Large intestine (tissue), 3 donors: ENCODE measurements around the gene DPP6. TPM values are rescaled to one million over a fixed set of nuclear protein-coding genes. Genes with fewer than 3 reads are reported as not detected.

Experiments
- DNase-seq, 2 donors: peaks; one replicate each; pipeline versions ENCODE4 v3.0.0 to v3.0.0-alpha.2; 2013
- H3K27ac ChIP-seq: one replicate; pipeline ENCODE4 v1.5.1; 2013; ENCODE audit warnings: low read length
- H3K27me3 ChIP-seq: 2 replicates; pipeline ENCODE4 v1.6.1; 2013; ENCODE audit warnings: low read length; ENCODE audit not compliant: control insufficient read depth, insufficient read depth
- H3K36me3 ChIP-seq: 2 replicates; pipeline ENCODE4 v1.6.1; 2013; ENCODE audit warnings: low read length; ENCODE audit not compliant: control insufficient read depth, insufficient read depth
- H3K4me1 ChIP-seq: one replicate; pipeline ENCODE4 v1.6.1; 2013; ENCODE audit warnings: low read length; ENCODE audit not compliant: control insufficient read depth, insufficient read depth
- H3K4me3 ChIP-seq: one replicate; pipeline ENCODE4 v1.5.1; 2013; ENCODE audit warnings: low read length
- H3K9me3 ChIP-seq: one replicate; pipeline ENCODE4 v1.6.1; 2013; ENCODE audit warnings: mild to moderate bottlenecking, low read depth, low read length, moderate library complexity; ENCODE audit not compliant: control insufficient read depth
- WGBS: methylation state at CpG from one replicate; pipeline ENCODE4 v1.1.5; 2013; ENCODE audit warnings: low lambda C conversion rate; ENCODE audit not compliant: insufficient coverage; 5-methylcytosine and 5-hydroxymethylcytosine counted together
- polyA plus RNA-seq: library from polyadenylated mRNA; unstranded; fragments of 120-200 nt; gene quantifications from one replicate; pipeline ENCODE4 v1.2.1, GENCODE V29; 2013

The DPP6 gene
- polyA plus RNA-seq, 1 donor, result 7.8 TPM

GRCh38 chr7:154843670-154844237, 791.6 kb downstream of the DPP6 start:
- Histone ChIP-seq H3K4me3 (no peak overlapping the region), H3K27ac (no peak overlapping the region), H3K4me1 (peaks cover 7% of the 10 kb centered on the region), H3K9me3 (no peaks in the 10 kb centered on the region), H3K27me3 (no peaks in the 10 kb centered on the region), H3K36me3 (no peaks in the 10 kb centered on the region)
- no CpG with 5 or more reads among the region's 5 CpGs for WGBS
- no peak for DNase-seq

- no peak for DNase-seq
- no CpG with 5 or more reads among the region's 5 CpGs for WGBS
- Histone ChIP-seq H3K4me3 (no peak overlapping the region), H3K36me3 (no peaks in the 10 kb centered on the region), H3K27me3 (no peaks in the 10 kb centered on the region), H3K4me1 (peaks cover 7% of the 10 kb centered on the region), H3K27ac (no peak overlapping the region), H3K9me3 (no peaks in the 10 kb centered on the region)
Measured at GRCh38 chr7:154844499-154844898, 792.3 kb downstream of the DPP6 start.

GRCh38 chr7:154844955-154845354, 792.8 kb downstream of the DPP6 start:
- Histone ChIP-seq H3K4me3 (no peak overlapping the region), H3K4me1 (peaks cover 7% of the 10 kb centered on the region), H3K9me3 (no peaks in the 10 kb centered on the region), H3K36me3 (no peaks in the 10 kb centered on the region), H3K27me3 (no peaks in the 10 kb centered on the region), H3K27ac (peak overlapping the region; percentile 59)
- WGBS, result no CpG with 5 or more reads among the region's 5 CpGs
- DNase-seq, result peak; percentile 61 to 79

- WGBS, result no CpG with 5 or more reads among the region's 2 CpGs
- Histone ChIP-seq H3K36me3 (no peaks in the 10 kb centered on the region), H3K4me1 (peaks cover 21% of the 10 kb centered on the region), H3K27ac (no peak overlapping the region), H3K27me3 (no peaks in the 10 kb centered on the region), H3K4me3 (no peak overlapping the region), H3K9me3 (peaks cover 10% of the 10 kb centered on the region)
- no peak for DNase-seq
Measured at GRCh38 chr7:154848464-154848863, 796.3 kb downstream of the DPP6 start.

GRCh38 chr7:154852205-154852604, 800.0 kb downstream of the DPP6 start:
- no peak for DNase-seq
- no peaks in the 10 kb centered on the region for H3K27me3 ChIP-seq
- no peaks in the 10 kb centered on the region for H3K36me3 ChIP-seq
- H3K9me3 ChIP-seq, result peaks cover 15% of the 10 kb centered on the region
- peaks cover 23% of the 10 kb centered on the region for H3K4me1 ChIP-seq
- WGBS, result no CpG with 5 or more reads among the region's 4 CpGs
- H3K4me3 ChIP-seq, result no peak overlapping the region
- peak overlapping the region; percentile 50 for H3K27ac ChIP-seq

GRCh38 chr7:154853063-154853726, 801.0 kb downstream of the DPP6 start:
- peak; percentile 70 to 81 for DNase-seq
- WGBS, result 73% methylated on average over 3 of the region's 8 CpGs
- no peak overlapping the region for H3K4me3 ChIP-seq
- peaks cover 15% of the 10 kb centered on the region for H3K9me3 ChIP-seq
- peak overlapping the region; percentile 50 for H3K27ac ChIP-seq
- peaks cover 23% of the 10 kb centered on the region for H3K4me1 ChIP-seq
- H3K36me3 ChIP-seq, result no peaks in the 10 kb centered on the region
- H3K27me3 ChIP-seq, result no peaks in the 10 kb centered on the region

- DNase-seq, result peak in 1 of 2 donors; percentile 69
- Histone ChIP-seq H3K36me3 (no peaks in the 10 kb centered on the region), H3K27me3 (no peaks in the 10 kb centered on the region), H3K4me3 (no peak overlapping the region), H3K4me1 (peaks cover 23% of the 10 kb centered on the region), H3K27ac (peak overlapping the region; percentile 50), H3K9me3 (peaks cover 15% of the 10 kb centered on the region)
- no CpG with 5 or more reads among the region's 4 CpGs for WGBS
Measured at GRCh38 chr7:154853727-154854095, 801.5 kb downstream of the DPP6 start.

GRCh38 chr7:154854836-154855235, 802.6 kb downstream of the DPP6 start:
- Histone ChIP-seq H3K9me3 (peaks cover 15% of the 10 kb centered on the region), H3K4me3 (no peak overlapping the region), H3K4me1 (peaks cover 23% of the 10 kb centered on the region), H3K27ac (no peak overlapping the region), H3K27me3 (no peaks in the 10 kb centered on the region), H3K36me3 (no peaks in the 10 kb centered on the region)
- no peak for DNase-seq
- WGBS, result no CpG with 5 or more reads among the region's 14 CpGs

- no CpG with 5 or more reads among the region's 12 CpGs for WGBS
- no peak for DNase-seq
- Histone ChIP-seq H3K4me1 (peaks cover 23% of the 10 kb centered on the region), H3K9me3 (peaks cover 15% of the 10 kb centered on the region), H3K36me3 (no peaks in the 10 kb centered on the region), H3K27ac (no peak overlapping the region), H3K27me3 (no peaks in the 10 kb centered on the region), H3K4me3 (no peak overlapping the region)
Measured at GRCh38 chr7:154855366-154855765, 803.2 kb downstream of the DPP6 start.

GRCh38 chr7:154856733-154857132, 804.5 kb downstream of the DPP6 start:
- Histone ChIP-seq H3K4me1 (peaks cover 22% of the 10 kb centered on the region), H3K27me3 (no peaks in the 10 kb centered on the region), H3K9me3 (peaks cover 15% of the 10 kb centered on the region), H3K4me3 (no peak overlapping the region), H3K36me3 (no peaks in the 10 kb centered on the region), H3K27ac (no peak overlapping the region)
- WGBS, result no CpG with 5 or more reads among the region's 9 CpGs
- no peak for DNase-seq

GRCh38 chr7:154857240-154857639, 805.0 kb downstream of the DPP6 start:
- Histone ChIP-seq H3K9me3 (peaks cover 12% of the 10 kb centered on the region), H3K4me1 (peaks cover 17% of the 10 kb centered on the region), H3K36me3 (no peaks in the 10 kb centered on the region), H3K27ac (no peak overlapping the region), H3K27me3 (no peaks in the 10 kb centered on the region), H3K4me3 (no peak overlapping the region)
- no CpG with 5 or more reads among the region's 3 CpGs for WGBS
- no peak for DNase-seq
